Muscle of leg (tissue), 11 donors: ENCODE results near the gene ZBTB25. TPM values are rescaled to one million over a fixed set of nuclear protein-coding genes. Genes with fewer than 3 reads are reported as not detected.

Source experiments
- DNase-seq: peaks from one replicate; pipeline ENCODE4 v3.0.0; 2013
- H3K27ac ChIP-seq: one replicate; pipeline ENCODE4 v1.5.1; 2013; ENCODE audit warnings: mild to moderate bottlenecking, low read length, control low read depth
- H3K27me3 ChIP-seq: one replicate; pipeline ENCODE4 v1.6.1; 2013; ENCODE audit warnings: low read length; ENCODE audit not compliant: control insufficient read depth, insufficient read depth
- H3K36me3 ChIP-seq: one replicate; pipeline ENCODE4 v1.6.1; 2013; ENCODE audit warnings: low read length; ENCODE audit not compliant: control insufficient read depth, insufficient read depth
- H3K4me1 ChIP-seq: one replicate; pipeline ENCODE4 v1.6.1; 2013; ENCODE audit warnings: low read length; ENCODE audit not compliant: control insufficient read depth, insufficient read depth
- H3K4me3 ChIP-seq: one replicate; pipeline ENCODE4 v1.5.1; 2013; ENCODE audit warnings: low read length, control low read depth
- H3K9me3 ChIP-seq: replicated peaks from 2 replicates; pipeline ENCODE4 v1.6.1; 2013; ENCODE audit warnings: low read depth, low read length; ENCODE audit not compliant: control insufficient read depth
- WGBS: methylation state at CpG from one replicate; pipeline ENCODE4 v1.1.5; 2013; ENCODE audit warnings: missing lambda C conversion rate; ENCODE audit not compliant: insufficient coverage; 5-methylcytosine and 5-hydroxymethylcytosine counted together
- polyA plus RNA-seq, 8 donors: library from polyadenylated mRNA; unstranded; fragments of 120-200 nt; gene quantifications; one replicate each; pipeline versions ENCODE4 v1.2.1 to v1.2.3, GENCODE V29; 2013; ENCODE audit warnings: inconsistent platforms in 1 of 8, low replicate concordance in 1 of 8; ENCODE audit not compliant: insufficient read length in 8 of 8, insufficient read depth in 1 of 8
- total RNA-seq: library from RNA; stranded (reverse); fragments of 120-200 nt; gene quantifications from one replicate; pipeline ENCODE4 v1.2.4, GENCODE V29; 2013

Gene ZBTB25
- total and polyA plus RNA-seq, 9 donors, result 4.8 to 8.6 (median 7.1) TPM

DNA sequence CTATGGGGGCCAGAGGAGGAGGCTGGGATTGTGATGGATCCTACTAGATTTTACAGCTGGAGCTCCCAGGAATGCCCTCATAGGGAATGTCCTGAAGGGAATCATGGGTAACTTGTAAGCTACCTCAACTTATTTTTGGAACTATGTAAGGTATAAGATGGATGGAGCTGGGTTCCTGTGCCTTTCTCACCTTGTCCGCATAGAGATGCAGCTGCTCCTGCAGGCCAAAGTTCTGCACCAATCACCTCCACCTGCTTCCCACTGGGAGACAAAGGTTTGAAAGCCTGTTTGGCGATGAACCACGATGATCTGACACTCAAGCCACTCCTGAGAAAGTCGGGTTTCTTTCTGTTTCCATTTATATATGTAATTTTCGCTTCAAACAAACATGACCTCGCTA, 39.0 kb downstream of the ZBTB25 start:
- peaks cover 2% of the 10 kb centered on the region for H3K36me3 ChIP-seq
- peak overlapping the region; percentile 62 for H3K4me3 ChIP-seq
- H3K27ac ChIP-seq, result no peak overlapping the region
- no CpG with 5 or more reads among the region's 6 CpGs for WGBS
- H3K9me3 ChIP-seq, result no peaks in the 10 kb centered on the region
- peaks cover 5% of the 10 kb centered on the region for H3K27me3 ChIP-seq
- DNase-seq, result no peak
- peaks cover 8% of the 10 kb centered on the region for H3K4me1 ChIP-seq

DNA sequence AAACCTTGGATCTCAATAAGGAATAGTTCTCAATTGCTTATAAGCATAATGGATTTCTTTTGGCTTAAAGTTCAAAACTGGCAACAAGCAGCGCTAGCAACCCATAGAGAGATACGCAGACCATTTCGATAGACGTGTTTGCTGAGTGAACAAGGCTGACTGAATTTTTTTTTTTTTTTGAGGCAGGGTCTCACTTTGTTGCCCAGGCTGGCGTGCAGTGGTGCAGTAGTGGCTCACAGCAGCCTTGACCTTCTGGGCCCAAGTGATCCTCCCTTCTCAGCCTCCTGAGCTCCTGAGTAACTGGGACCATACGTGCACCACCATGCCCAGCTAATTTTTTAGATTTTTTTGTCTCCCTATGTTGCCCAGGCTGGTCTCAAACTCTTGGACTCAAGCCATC, 39.8 kb downstream of the ZBTB25 start:
- WGBS, result 96% methylated on average over 5 of the region's 6 CpGs
- Histone ChIP-seq H3K27ac (no peak overlapping the region), H3K4me1 (peaks cover 8% of the 10 kb centered on the region), H3K4me3 (no peak overlapping the region), H3K27me3 (peaks cover 5% of the 10 kb centered on the region), H3K9me3 (no peaks in the 10 kb centered on the region), H3K36me3 (peaks cover 2% of the 10 kb centered on the region)
- DNase-seq, result no peak

GRCh38 chr14:64463195-64463594, 40.4 kb downstream of the ZBTB25 start:
- Histone ChIP-seq H3K4me1 (peaks cover 8% of the 10 kb centered on the region), H3K27ac (no peak overlapping the region), H3K27me3 (peaks cover 5% of the 10 kb centered on the region), H3K9me3 (no peaks in the 10 kb centered on the region), H3K4me3 (no peak overlapping the region), H3K36me3 (peaks cover 2% of the 10 kb centered on the region)
- no CpG with 5 or more reads among the region's 2 CpGs for whole genome bisulfite sequencing
- no peak for DNase-seq

DNA sequence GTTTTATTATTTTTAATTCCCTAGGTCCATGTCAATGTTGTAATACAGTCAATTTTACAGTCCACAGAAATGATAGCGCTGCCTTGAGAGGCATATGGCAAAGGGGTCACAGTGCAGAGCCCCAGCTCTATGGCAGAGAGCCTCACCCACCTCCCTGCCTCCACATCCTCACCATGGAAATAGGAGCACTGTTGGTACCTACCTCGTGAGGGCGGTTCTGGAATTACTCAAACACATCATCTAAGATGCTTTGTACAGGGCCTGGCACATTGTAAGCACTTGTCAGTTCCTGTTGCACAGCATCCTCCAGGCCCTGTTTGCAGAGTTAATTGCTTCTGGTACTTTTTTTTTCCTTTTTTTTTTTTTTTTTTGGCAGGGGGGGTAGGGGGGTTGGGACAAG, 42.4 kb downstream of the ZBTB25 start:
- 95% methylated on average over 3 of the region's 3 CpGs for WGBS
- peaks cover 8% of the 10 kb centered on the region for H3K4me1 ChIP-seq

DNA sequence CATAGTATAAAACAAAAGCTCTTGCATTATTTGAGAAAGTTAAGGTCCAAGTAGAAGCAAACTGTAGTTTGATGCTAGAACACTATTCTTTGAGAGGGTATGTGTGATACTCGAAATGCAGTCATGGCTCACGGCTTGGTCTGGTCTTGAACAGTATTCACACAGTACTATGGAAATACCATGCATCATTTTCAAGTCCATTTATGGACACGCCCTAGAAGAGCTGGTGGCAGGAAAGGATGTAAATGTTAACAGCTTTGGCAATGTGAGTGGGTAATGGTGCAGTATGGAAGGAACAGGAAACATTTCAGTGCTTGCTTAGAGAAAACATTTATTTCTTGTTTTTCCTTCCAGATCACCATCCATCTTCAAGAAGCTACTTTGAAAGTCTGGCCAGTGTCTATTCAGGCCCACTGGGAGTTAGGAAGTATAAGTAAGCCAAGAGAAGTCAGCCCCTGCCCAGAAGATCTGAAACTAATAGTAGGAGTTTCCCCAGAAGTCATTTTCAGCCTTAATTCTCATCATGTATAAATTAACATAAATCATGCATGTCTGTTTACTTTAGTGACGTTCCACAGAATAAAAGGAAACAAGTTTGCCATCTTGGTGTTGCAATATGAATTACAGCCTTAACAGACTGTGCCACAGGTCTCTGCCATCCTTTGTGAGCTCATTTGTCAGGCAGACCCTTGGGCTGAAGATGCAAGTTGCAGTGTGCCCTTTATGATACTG, 44.1 kb downstream of the ZBTB25 start:
- H3K4me3 ChIP-seq, result no peak overlapping the region
- H3K27ac ChIP-seq, result no peak overlapping the region
- H3K27me3 ChIP-seq, result peaks cover 2% of the 10 kb centered on the region
- 17% methylated on average over 1 of the region's 4 CpGs for WGBS
- peaks cover 8% of the 10 kb centered on the region for H3K36me3 ChIP-seq
- DNase-seq, result peak; percentile 10
- H3K9me3 ChIP-seq, result no peaks in the 10 kb centered on the region
- H3K4me1 ChIP-seq, result peaks cover 2% of the 10 kb centered on the region

More for the DNA sequence above, 42.4 kb downstream of the ZBTB25 start:
- Histone ChIP-seq H3K9me3 (no peaks in the 10 kb centered on the region), H3K36me3 (peaks cover 6% of the 10 kb centered on the region), H3K27me3 (peaks cover 5% of the 10 kb centered on the region), H3K4me3 (no peak overlapping the region), H3K27ac (no peak overlapping the region)
- no peak for DNase-seq

GRCh38 chr14:64454671-64455070, 49.0 kb downstream of the ZBTB25 start:
- H3K4me3 ChIP-seq, result no peak overlapping the region
- no peaks in the 10 kb centered on the region for H3K9me3 ChIP-seq
- no peaks in the 10 kb centered on the region for H3K27me3 ChIP-seq
- 93% methylated on average over 9 of the region's 10 CpGs for WGBS
- H3K4me1 ChIP-seq, result no peaks in the 10 kb centered on the region
- H3K36me3 ChIP-seq, result peaks cover 26% of the 10 kb centered on the region
- no peak overlapping the region for H3K27ac ChIP-seq
- DNase-seq, result no peak

DNA sequence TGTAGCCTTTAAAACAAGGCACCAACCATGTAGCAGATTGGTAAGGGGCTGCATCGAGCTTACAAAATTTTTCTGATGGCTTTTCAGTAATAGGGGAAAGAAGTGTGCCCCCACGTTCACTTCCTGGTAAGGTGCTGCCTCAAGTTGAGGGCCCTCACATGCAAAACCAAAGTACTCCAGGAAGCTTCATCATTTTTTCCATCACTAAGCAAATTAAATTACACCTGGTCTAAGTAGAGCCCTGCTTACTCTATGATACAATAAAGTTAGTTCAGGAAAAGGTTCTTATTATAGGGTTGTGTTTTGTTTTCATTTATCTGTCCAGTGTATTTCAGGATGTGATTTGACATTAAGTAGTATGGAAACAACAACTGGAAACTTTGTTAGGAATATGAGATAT, 53.4 kb downstream of the ZBTB25 start:
- no peak for DNase-seq
- H3K36me3 ChIP-seq, result peaks cover 45% of the 10 kb centered on the region
- WGBS, result 100% methylated on average over 1 of the region's 2 CpGs
- no peak overlapping the region for H3K4me3 ChIP-seq
- H3K9me3 ChIP-seq, result no peaks in the 10 kb centered on the region
- no peaks in the 10 kb centered on the region for H3K27me3 ChIP-seq
- H3K4me1 ChIP-seq, result peaks cover 4% of the 10 kb centered on the region
- H3K27ac ChIP-seq, result no peak overlapping the region

- H3K27ac ChIP-seq, result no peak overlapping the region
- 87% methylated on average over 3 of the region's 5 CpGs for WGBS
- peaks cover 52% of the 10 kb centered on the region for H3K36me3 ChIP-seq
- H3K27me3 ChIP-seq, result no peaks in the 10 kb centered on the region
- H3K4me1 ChIP-seq, result peaks cover 6% of the 10 kb centered on the region
- no peak overlapping the region for H3K4me3 ChIP-seq
- no peak for DNase-seq
- H3K9me3 ChIP-seq, result no peaks in the 10 kb centered on the region
These were observed 55.6 kb downstream of the ZBTB25 start for GRCh38 chr14:64447876-64448670.

DNA sequence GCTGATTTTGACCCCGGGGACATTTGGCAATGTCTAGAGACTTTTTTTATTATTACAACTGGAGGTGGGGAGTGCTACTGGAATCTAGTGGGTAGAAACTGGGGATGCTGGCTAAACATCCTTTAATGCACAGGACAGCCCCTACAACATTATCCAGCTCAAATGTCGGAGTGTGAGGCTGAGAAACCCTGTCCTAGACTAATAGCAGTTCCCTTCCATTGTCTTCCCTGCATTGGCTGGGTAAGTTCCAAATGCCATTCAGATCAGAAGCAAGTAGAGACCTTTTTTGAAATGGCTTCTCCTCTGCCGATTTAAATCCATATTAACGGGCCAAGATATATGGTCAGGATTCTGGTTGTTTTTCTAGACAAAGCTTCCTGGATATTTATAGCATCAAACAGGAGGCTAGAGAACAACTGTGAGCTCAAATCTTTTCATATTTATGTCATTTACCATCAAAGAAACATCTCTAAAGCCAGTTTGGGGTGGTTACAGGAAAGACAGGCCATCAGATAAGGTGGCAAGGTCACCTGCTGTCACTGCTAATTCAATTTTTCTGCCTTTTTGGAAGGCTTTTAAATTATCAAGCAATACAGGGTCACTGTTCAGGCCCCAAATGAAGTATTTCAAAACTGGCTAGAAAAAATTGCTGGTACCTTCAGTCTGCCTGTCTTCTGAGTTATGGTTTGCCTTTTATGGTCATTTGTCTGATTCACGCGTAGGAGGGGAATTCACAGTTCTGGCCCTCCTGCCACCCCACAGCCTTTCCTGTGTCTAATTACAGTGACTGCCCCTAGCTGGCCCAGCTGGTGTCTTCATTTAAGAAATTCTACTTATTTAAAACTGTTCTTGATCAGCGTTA, 58.4 kb downstream of the ZBTB25 start:
- H3K4me3 ChIP-seq, result no peak overlapping the region
- peak; percentile 26 for DNase-seq
- 90% methylated on average over 3 of the region's 7 CpGs for WGBS
- peaks cover 6% of the 10 kb centered on the region for H3K4me1 ChIP-seq
- H3K27me3 ChIP-seq, result no peaks in the 10 kb centered on the region
- peaks cover 62% of the 10 kb centered on the region for H3K36me3 ChIP-seq
- H3K9me3 ChIP-seq, result no peaks in the 10 kb centered on the region
- H3K27ac ChIP-seq, result peak overlapping the region; percentile 42

- DNase-seq, result no peak
- H3K4me1 ChIP-seq, result peaks cover 6% of the 10 kb centered on the region
- no peaks in the 10 kb centered on the region for H3K9me3 ChIP-seq
- H3K27ac ChIP-seq, result no peak overlapping the region
- H3K36me3 ChIP-seq, result peaks cover 56% of the 10 kb centered on the region
- no peak overlapping the region for H3K4me3 ChIP-seq
- 94% methylated on average over 11 of the region's 11 CpGs for WGBS
- no peaks in the 10 kb centered on the region for H3K27me3 ChIP-seq
These were observed 59.5 kb downstream of the ZBTB25 start for GRCh38 chr14:64444140-64444539.
